ENCODE data around the gene KRTAP5-8.
"Not testable (repeated sequence)": the region's sequence is repeated elsewhere in the genome, so short reads cannot be mapped to it uniquely, and the experiment has no call there.

The KRTAP5-8 gene

DNA sequence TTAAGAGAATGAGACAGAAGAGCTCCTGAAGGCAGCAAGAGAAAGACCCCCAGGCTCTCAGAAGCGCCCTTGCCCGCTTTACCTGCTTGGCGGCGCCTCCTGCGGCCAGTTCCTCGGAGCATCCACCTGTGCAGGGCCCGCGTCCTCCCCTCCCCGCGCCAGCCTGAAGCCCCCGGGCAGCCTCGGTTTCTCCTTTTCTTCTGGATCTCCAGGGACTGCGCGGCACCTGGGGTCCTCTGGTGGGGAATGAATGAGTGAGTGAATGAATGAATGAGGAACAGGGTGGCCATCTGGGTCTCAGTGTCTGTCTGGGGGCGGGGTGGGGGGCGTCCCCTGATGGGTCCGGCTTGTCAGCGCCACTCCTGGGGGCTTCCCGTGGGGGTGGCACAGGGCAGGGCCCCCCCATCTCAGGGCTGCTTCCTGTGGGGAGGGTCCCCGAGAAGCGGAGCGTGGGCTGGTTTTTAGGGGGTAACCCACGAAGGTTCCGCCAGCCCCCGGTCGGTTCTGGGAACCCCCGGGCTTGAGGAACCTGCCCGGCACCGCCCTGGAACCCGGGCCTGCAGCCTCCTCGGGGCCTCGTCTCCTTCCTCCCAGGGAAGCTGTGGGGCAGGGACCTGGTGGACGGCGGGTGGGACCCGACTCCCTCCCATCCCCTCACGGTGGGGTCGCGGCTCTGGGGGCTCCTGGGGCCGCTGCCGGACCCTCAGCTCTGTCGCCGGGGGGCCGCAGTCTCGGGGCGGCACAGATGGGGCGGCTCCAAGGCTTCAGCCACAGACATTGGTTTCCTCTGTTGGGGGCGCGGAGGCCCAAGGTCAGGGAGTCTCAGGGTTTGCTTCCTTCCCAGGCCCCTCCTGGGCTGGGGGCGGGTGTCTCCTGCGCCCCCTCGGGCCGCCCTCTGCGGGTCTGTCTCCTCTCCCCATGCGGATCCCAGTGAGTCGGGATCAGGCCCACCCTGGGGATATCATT is 19.0 kb upstream of the KRTAP5-8 start:
- DNase-seq: no peak

DNA sequence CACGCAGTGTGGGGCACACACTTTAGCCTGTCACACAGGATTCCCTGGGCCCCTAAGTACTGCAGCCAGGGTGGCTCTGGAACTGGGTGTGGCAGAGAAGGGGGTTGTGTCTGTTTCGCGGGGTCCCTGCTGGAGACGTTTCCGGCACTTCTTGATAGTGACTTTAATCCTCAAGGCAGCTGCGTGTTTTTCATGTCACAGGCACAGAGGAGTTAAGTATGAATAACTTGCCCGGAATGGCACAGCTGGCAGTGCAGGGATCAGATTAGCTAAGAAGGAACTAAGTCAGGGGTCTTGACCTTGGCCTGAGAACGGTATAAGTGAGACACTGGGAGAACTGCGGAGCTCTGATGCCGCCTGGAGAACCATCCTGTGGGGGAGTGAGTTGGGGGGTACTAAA is 18.3 kb upstream of the KRTAP5-8 start:
- DNase-seq: no peak

GRCh38 chr11:71525188-71525937 is 12.5 kb upstream of the KRTAP5-8 start:
- DNase-seq: no peak

DNA sequence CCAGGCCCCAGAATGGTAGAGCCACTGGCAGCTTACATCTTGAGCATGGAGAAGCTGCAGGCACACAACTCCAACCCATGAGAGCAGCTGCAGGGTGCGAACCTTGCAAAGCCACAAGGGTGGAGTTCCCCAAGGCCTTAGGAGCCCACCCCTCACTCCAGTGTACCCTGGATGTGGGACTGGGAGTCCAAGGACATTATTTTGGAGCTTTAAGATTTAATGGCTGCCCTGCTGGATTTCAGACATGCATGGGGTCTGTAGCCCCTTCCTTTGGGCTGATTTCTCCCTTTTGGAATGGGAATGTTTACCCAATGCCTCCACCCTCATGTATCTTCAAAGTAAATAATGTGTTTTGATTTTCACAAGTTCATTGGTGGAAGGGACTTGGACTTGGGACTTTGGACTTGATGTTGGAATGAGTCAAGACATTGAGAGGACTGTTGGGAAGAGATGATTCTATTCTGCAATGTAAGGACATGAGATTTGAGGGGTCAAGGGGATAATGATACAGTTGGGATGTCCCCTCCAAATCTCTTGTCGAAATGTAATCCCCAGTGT is 11.8 kb upstream of the KRTAP5-8 start:
- DNase-seq: no peak

DNA sequence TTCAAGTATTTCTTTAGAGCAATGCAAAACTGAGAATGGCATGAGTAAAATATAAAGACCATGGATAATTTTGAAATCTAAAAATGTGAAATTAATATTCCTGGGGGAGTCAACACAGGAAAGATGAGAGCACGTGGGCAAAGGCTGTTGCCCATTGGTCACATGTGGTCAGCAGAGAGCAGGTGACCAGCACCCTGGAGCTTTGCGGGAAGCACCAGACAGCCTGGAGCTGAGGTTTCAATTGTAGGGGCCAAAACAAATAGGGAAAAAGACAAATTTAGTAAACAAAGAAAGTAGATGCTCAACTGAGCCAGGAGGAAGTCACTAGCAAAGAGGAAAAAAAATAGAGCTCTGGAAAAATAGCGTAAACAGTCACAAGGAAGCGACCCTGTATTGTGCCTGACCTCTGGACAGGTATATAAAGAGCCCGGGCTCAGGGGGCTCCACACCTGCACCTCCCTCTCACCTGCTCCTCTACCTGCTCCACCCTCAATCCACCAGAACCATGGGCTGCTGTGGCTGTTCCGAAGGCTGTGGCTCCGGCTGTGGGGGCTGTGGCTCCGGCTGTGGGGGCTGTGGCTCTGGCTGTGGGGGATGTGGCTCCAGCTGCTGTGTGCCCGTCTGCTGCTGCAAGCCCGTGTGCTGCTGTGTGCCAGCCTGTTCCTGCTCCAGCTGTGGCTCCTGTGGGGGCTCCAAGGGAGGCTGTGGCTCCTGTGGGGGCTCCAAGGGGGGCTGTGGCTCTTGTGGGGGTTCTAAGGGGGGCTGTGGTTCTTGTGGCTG is 10.8 kb upstream of the KRTAP5-8 start, which contains the start of gene KRTAP5-7:
TSS of gene KRTAP5-7 (plus strand) at position 472 of the 780 bp plus-strand sequence. CDS start at position 506, 34 bp downstream.
- DNase-seq: not testable (repeated sequence)

DNA sequence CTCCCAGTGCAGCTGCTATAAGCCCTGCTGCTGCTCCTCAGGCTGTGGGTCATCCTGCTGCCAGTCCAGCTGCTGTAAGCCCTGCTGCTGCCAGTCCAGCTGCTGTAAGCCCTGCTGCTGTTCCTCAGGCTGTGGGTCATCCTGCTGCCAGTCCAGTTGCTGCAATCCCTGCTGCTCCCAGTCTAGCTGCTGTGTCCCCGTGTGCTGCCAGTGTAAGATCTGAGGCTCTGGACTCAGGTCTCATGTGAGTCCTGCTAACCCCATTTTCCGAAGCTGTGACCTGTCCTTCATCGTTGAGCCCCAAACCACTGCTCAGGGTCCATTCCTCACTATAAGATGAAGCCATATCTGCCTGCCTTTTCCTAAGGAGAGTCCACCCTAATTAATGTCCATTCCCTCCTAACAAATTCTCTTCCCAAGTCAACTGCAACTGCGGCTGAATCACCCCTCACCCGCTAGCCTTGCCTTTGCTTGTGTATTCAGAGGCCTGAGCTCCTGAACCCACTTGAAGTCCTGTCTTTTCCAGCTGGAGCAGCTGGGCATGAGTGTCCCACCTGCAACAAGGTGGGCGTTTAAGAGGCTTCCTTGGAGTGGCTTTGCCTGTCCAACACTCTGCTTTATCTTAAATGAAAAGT is 10.1 kb upstream of the KRTAP5-8 start:
- no peak for DNase-seq

DNA sequence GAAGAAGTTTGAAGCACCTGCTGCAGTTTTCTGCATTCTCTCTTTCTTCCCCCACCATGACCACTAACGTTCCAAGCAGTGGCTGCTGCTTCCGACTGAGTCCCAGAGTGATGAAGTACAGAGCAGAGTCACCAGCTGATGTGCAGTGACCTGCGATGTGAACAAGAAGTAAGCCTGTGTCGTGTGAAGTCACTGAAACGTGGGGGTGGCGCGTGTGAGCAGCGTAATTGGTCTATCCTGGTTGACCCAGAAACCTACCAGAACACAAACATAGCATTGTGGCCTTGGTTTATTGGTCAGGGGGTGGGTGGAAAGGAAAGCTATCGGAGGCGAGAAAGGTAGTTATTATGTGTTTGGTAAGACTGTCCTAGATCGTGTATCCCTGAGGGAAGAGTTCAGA is 7.2 kb upstream of the KRTAP5-8 start:
- DNase-seq: no peak

- DNase-seq: no peak
These were observed 5.7 kb upstream of the KRTAP5-8 start for GRCh38 chr11:71532036-71532610.

- DNase-seq: not testable (repeated sequence)
These were observed 2.9 kb upstream of the KRTAP5-8 start for GRCh38 chr11:71534711-71535608.

DNA sequence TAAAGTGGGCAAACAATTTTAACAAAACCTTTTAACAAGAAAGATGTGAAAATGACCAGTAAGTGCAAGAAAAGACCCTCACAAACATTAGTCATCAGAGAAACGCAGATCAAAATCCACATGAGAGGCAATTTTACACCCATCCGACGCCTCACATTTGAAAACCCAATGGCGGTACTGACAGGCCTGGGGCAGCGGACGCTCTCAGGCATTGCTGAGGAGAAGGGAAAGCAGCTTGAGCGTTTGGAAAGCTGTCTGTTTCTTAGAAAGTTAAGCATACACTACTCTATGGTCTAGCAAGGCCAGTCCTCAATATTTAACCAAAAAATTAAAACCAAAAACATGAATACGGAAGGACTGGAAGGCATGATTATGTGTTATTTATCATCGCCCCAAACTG is 2.0 kb upstream of the KRTAP5-8 start:
- no peak for DNase-seq

- no peak for DNase-seq
These were observed 288 bp upstream of the KRTAP5-8 start for GRCh38 chr11:71537537-71537936.

GRCh38 chr11:71538666-71538990 is 803 bp downstream of the KRTAP5-8 start:
- DNase-seq: no peak

GRCh38 chr11:71539017-71539416 is 1.2 kb downstream of the KRTAP5-8 start:
- no peak for DNase-seq

DNA sequence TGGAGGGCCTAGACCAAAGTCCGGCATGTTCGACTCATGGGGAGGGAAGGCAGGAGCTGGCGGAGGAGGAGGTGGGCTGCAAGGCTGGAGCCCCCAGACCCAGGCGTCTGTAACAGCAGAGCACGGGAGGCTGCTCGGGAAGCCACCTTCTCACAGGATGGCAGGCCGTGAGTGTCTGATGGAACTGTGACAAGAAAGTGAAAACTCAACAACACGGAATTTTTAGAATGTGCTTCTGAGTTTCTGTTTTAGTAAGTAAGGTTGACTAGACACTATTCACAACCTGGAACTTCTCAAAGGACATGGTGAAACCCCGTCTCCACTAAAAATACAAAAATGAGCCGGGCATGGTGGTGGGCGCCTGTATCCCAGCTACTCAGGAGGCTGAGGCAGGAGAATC is 2.1 kb downstream of the KRTAP5-8 start:
- not testable (repeated sequence) for DNase-seq

- not testable (repeated sequence) for DNase-seq
These were observed 2.9 kb downstream of the KRTAP5-8 start for GRCh38 chr11:71540521-71541304.

DNA sequence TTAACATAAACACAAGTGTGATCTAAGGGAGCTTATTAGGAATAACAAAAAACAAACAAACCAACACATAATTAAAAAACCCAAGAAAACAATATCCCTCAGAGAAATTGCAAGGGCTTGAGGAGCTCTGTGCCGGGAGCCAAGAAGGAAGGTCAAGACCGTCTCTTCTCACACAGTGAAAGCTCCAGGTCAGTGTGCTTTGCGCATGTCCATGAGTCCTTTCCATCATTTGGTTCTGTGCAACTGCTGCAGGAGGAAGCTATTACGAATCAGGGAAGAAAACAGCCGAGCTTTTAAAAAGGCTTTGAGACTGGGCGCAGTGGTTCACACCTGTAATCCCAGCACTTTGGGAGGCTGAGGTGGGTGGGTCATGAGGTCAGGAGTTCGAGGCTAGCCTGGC is 4.6 kb downstream of the KRTAP5-8 start:
- DNase-seq: no peak

DNA sequence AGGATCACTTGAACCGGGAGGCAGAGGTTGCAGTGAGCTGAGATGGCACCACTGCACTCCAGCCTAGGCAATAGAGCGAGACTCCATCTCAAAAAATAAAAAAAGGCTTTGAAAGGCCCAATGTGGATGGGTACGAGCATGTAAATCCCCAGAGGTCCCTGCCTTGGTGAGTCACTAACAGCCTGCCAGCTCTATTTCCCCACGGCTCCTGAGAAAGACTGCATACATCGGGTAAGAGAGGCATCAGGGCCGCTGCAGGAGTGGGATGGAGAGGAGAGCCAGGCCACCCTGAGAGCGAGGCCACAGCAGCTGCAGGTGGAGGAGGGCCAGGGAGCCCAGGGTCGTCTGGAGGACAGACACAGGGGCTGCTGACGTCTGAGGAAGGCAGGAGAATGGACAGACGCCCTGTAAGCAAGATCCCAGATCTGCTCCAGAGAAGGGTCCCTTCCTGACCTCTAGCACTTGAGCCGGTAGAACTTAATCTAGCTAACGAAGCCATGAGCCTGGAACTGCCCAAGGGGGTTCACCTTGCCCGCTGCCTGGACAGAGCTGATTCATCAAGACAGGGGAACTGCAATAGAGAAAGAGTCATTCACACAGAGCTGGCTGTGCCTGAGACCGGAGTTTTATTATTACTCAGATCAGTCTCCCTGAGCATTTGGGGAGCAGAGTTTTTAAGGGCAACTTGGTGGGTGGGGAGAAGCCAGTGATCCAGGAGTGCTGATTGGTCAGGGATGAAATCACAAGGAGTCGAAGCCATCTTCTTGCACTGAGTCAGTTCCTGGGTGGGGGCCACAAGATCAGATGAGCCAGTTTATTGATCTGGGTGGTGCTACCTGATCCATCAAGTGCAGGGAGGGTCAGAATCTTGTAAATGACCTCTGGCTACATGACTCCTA is 5.3 kb downstream of the KRTAP5-8 start:
- peak in 1 of 2 donors; percentile 23 for DNase-seq

DNA sequence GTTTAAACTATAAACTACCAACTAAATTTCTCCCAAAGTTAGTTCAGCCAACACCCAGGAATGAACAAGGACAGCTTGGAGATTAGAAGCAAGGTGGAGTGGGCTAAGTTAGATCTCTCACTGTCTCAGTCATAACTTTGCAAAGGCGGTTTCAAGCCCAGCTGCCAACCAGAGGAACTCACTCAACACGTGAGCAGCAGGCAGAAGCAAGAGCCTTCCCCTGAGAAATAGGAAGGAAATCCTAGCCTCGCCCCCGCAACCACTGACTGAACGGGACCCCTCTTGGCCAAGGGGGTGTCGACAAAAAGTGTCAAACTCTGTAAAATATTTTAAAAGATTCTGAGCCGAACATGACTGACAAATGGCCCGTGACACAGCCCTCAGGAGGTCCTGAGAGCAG is 6.0 kb downstream of the KRTAP5-8 start:
- peak in 1 of 2 donors; percentile 78 for DNase-seq
